ENCODE data around the gene SUGCT. TPM values are rescaled to one million over a fixed set of nuclear protein-coding genes. Genes with fewer than 3 reads are reported as not detected.
"Not testable (repeated sequence)": the region's sequence is repeated elsewhere in the genome, so short reads cannot be mapped to it uniquely, and the experiment has no call there.

The SUGCT gene
- total RNA-seq, 2 donors from 2014 or later = 0.74 to 1.3 TPM

DNA sequence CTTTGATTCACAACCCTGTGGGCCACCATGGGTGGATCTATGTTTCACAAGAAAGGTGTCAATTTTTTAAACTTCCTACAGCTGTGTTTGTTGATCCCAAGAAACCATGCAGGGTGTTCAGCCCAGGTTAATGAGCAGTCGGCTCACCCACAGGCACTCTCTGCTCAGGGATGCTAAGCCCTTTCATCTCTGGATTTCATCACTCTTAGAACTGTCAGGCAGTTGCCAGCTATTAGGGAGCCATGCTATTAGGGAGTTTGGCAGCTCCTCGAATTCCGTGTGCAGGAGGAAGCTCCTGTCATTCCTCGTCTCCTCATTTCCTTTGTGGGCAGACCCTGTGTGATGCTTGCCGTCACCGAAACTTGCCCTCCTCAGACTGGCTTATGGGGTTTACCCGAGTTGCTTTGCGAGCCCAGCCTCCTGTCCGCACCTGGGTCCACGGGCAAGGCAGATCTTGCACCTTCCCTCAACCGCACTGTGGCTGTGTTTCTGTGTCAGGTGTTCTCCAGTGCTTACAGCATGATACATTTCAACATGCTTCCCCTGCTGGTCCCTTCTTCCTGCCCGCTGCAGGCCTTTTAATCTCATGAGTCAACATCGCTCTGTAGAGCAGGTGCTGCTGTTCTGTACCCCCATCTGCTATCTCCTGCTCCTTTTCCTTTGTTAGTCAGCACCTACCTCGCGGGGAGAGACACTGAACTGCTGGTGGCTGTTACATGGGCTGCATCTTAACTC, 509.8 kb downstream of the SUGCT start:
- Mint-ChIP-seq H3K27me3 (peaks cover 0 to 2% of the 10 kb centered on the region in 2 donors), H3K36me3 (no peaks in the 10 kb centered on the region), H3K4me3 (no peak overlapping the region), H3K9me3 (peaks cover 3% of the 10 kb centered on the region), H3K27ac (no peak overlapping the region), H3K4me1 (ENCODE audit: low read depth in 2 of 2) (peaks cover 0 to 5% of the 10 kb centered on the region in 2 donors)
- DNase-seq (ENCODE audit: low spot score) (no peak), ATAC-seq (peak in 1 of 2 donors; percentile 48)

DNA sequence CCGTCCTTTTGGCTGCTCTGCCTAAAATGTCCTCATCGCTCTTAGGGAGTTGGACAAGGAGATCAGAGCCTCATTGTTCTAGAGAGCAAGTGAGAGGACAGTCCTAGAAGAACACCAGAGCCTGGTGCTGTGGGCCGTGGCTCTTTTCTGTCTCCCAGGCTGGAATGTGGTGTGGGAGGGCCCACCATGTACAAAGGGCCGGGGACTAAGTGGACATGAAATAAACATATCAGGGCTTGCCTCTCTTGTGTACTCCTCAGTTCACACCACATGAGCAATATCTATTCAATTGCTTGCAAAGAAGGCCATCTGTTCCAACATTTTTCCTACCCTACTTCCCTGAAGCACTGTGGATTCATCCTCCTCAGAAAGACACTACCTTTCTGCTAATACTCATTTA, 510.4 kb downstream of the SUGCT start:
- H3K27me3 Mint-ChIP-seq = peaks cover 0 to 2% of the 10 kb centered on the region in 2 donors
- peaks cover 3% of the 10 kb centered on the region for H3K9me3 Mint-ChIP-seq
- no peaks in the 10 kb centered on the region for H3K36me3 Mint-ChIP-seq
- H3K4me1 Mint-ChIP-seq (ENCODE audit: low read depth in 2 of 2) = peaks cover 0 to 5% of the 10 kb centered on the region in 2 donors
- H3K27ac Mint-ChIP-seq = no peak overlapping the region
- ATAC-seq = peak in 1 of 2 donors; percentile 55
- no peak for DNase-seq (ENCODE audit: low spot score)
- no peak overlapping the region for H3K4me3 Mint-ChIP-seq

- H3K27me3 Mint-ChIP-seq = peaks cover 0 to 2% of the 10 kb centered on the region in 2 donors
- H3K4me1 Mint-ChIP-seq (ENCODE audit: low read depth in 2 of 2) = peaks cover 0 to 5% of the 10 kb centered on the region in 2 donors
- ATAC-seq (no peak), DNase-seq (ENCODE audit: low spot score) (no peak)
- H3K27ac Mint-ChIP-seq = no peak overlapping the region
- H3K9me3 Mint-ChIP-seq = peaks cover 8% of the 10 kb centered on the region
- peaks cover 2% of the 10 kb centered on the region for H3K36me3 Mint-ChIP-seq
- no peak overlapping the region for H3K4me3 Mint-ChIP-seq
These were observed 511.9 kb downstream of the SUGCT start for GRCh38 chr7:40646717-40647116.

- Mint-ChIP-seq H3K27ac (no peak overlapping the region), H3K4me3 (no peak overlapping the region), H3K27me3 (peaks cover 0 to 2% of the 10 kb centered on the region in 2 donors), H3K36me3 (peaks cover 12% of the 10 kb centered on the region), H3K4me1 (ENCODE audit: low read depth in 2 of 2) (peaks cover 0 to 5% of the 10 kb centered on the region in 2 donors), H3K9me3 (peaks cover 9% of the 10 kb centered on the region)
- DNase-seq (ENCODE audit: low spot score) = no peak
- ATAC-seq = no peak
These were observed 512.9 kb downstream of the SUGCT start for GRCh38 chr7:40647719-40648118.

DNA sequence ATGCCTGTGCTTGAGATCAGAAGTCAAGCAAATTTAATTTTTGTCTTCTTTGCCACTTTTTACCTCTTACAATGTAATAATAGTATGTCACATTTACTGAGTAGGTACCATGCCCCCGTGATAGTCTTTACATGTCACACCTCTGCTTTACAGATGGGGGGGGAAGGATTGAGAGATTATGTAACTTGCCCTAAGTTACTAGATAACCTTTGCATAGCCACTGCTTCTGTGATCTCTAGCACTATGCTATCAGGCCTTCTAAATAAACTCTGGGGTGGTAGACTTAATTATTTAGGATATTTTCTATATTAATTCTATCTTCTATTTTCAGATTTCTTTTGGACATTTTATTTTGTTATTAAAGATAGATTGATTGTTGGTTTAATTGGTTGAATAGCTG, 514.4 kb downstream of the SUGCT start:
- Mint-ChIP-seq H3K27ac (no peak overlapping the region), H3K4me1 (ENCODE audit: low read depth in 2 of 2) (peaks cover 0 to 5% of the 10 kb centered on the region in 2 donors), H3K4me3 (no peak overlapping the region), H3K9me3 (peaks cover 12% of the 10 kb centered on the region), H3K27me3 (peaks cover 0 to 2% of the 10 kb centered on the region in 2 donors), H3K36me3 (peaks cover 16% of the 10 kb centered on the region)
- DNase-seq (ENCODE audit: low spot score) (no peak), ATAC-seq (no peak)

DNA sequence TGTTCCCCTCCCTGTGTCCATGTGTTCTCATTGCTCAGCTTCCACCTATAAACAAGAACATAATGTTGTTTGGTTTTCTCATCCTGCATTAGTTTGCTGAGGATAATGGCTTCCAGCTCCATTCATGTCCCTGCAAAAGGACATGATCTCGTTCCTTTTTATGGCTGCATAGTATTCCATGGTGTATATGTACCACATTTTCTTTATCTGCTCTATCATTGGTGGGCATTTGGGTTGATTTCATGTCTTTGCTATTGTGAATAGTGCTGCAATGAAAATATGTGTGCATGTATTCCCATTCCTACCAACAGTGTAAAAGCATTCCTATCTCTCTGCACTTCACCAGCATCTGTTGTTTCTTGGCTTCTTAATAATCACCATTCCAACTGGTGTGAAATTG, 516.1 kb downstream of the SUGCT start:
- not testable (repeated sequence) for H3K4me3 Mint-ChIP-seq; H3K4me1 Mint-ChIP-seq (ENCODE audit: low read depth in 2 of 2); H3K27ac Mint-ChIP-seq; DNase-seq (ENCODE audit: low spot score); H3K27me3 Mint-ChIP-seq; ATAC-seq
- Mint-ChIP-seq H3K9me3 (peaks cover 12% of the 10 kb centered on the region), H3K36me3 (peaks cover 16% of the 10 kb centered on the region)

DNA sequence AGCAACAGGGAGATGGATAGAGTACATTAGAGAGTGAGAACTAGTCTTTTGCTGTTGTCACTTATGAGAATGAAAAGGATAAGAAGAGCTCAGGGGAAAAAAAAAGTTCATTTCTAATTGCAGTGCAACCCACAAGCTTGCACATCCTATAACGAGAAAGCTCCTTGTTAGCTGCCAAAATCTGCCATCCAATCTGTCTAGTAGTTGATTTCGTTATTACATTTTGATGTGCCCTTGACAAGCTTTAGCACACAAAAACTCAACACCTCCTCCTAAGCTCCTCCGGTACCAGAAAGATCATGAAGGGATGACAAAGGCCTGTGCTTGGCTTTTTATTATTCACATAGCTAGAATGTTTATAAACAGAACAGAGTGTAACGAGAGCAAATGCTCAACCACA, 519.4 kb downstream of the SUGCT start:
- Mint-ChIP-seq H3K36me3 (peaks cover 16% of the 10 kb centered on the region), H3K4me1 (ENCODE audit: low read depth in 2 of 2) (no peaks in the 10 kb centered on the region), H3K4me3 (no peak overlapping the region), H3K9me3 (peaks cover 8% of the 10 kb centered on the region), H3K27ac (no peak overlapping the region), H3K27me3 (peaks cover 0 to 2% of the 10 kb centered on the region in 2 donors)
- DNase-seq (ENCODE audit: low spot score) (no peak), ATAC-seq (no peak)

DNA sequence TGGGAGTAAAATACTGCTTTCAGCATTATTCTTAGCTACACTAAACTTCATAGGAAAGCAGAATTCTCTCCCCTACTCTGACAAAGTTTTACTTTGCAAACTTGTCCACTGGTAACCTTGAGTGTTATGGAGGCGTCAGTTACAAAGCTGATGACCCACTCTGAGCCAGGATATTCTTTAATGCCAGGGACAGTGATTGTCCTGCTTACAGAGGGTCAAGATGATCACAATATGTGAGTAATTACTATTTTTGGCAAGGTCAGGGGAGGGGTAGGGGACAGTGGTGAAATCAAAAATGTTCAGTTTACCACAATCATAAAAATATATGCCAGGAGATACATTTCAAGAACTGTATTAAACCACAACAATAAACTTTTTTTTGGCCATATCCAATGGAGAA, 520.6 kb downstream of the SUGCT start:
- DNase-seq (ENCODE audit: low spot score) (no peak), ATAC-seq (no peak)
- peaks cover 16% of the 10 kb centered on the region for H3K36me3 Mint-ChIP-seq
- H3K4me3 Mint-ChIP-seq = no peak overlapping the region
- H3K27ac Mint-ChIP-seq = no peak overlapping the region
- H3K4me1 Mint-ChIP-seq (ENCODE audit: low read depth in 2 of 2) = no peaks in the 10 kb centered on the region
- H3K27me3 Mint-ChIP-seq = peaks cover 0 to 2% of the 10 kb centered on the region in 2 donors
- H3K9me3 Mint-ChIP-seq = peaks cover 8% of the 10 kb centered on the region

- H3K4me3 Mint-ChIP-seq = no peak overlapping the region
- H3K36me3 Mint-ChIP-seq = peaks cover 16% of the 10 kb centered on the region
- H3K27me3 Mint-ChIP-seq = peaks cover 0 to 2% of the 10 kb centered on the region in 2 donors
- no peak for ATAC-seq
- no peaks in the 10 kb centered on the region for H3K4me1 Mint-ChIP-seq (ENCODE audit: low read depth in 2 of 2)
- no peak for DNase-seq (ENCODE audit: low spot score)
- H3K9me3 Mint-ChIP-seq = peaks cover 4% of the 10 kb centered on the region
- no peak overlapping the region for H3K27ac Mint-ChIP-seq
These were observed 521.5 kb downstream of the SUGCT start for GRCh38 chr7:40656349-40656748.

DNA sequence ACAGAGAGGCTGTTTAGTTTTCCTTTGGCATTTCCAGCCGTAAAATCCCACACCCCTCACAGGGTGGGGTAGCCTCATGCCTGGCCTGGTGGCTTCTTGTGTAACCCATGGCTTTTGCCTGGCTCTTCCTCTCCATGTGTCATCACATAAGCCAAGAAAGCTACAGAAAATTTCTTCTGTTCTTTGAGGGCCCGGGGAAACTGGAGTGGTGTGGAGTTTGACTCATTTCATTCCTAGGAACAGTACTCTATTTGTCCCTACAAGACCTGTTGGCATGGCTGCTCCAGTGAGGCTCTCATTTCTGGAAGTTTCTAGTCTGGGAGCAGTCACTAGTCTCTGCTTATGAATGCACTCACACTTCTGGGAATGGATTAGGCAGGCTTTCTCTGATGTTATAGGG, 523.9 kb downstream of the SUGCT start:
- H3K27me3 Mint-ChIP-seq = peaks cover 0 to 2% of the 10 kb centered on the region in 2 donors
- H3K4me1 Mint-ChIP-seq (ENCODE audit: low read depth in 2 of 2) = no peaks in the 10 kb centered on the region
- ATAC-seq (no peak), DNase-seq (ENCODE audit: low spot score) (no peak)
- H3K4me3 Mint-ChIP-seq = no peak overlapping the region
- H3K27ac Mint-ChIP-seq = no peak overlapping the region
- H3K9me3 Mint-ChIP-seq = peaks cover 8% of the 10 kb centered on the region
- H3K36me3 Mint-ChIP-seq = no peaks in the 10 kb centered on the region

DNA sequence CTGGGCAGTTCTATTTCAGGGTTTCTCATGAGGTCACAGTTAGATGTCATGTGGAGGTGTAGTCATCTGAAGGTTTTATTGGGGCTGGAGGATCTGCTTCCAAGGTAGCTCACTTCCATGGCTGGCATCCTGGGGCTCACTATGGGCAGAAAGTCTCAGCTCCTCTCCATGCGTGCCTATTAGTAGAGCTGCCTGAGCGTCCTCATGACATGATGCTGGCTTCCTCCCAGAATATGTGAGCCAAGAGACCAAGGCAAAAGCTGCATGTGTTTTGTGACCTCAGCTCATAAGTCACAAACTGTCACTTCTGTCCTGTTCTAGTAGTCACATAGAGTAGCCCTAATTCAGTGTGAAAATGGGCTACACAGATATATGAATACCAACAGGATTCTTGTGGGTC, 524.4 kb downstream of the SUGCT start:
- no peak overlapping the region for H3K27ac Mint-ChIP-seq
- peaks cover 0 to 2% of the 10 kb centered on the region in 2 donors for H3K27me3 Mint-ChIP-seq
- H3K9me3 Mint-ChIP-seq = peaks cover 8% of the 10 kb centered on the region
- DNase-seq (ENCODE audit: low spot score) (no peak), ATAC-seq (no peak)
- H3K36me3 Mint-ChIP-seq = no peaks in the 10 kb centered on the region
- H3K4me3 Mint-ChIP-seq = no peak overlapping the region
- no peaks in the 10 kb centered on the region for H3K4me1 Mint-ChIP-seq (ENCODE audit: low read depth in 2 of 2)

DNA sequence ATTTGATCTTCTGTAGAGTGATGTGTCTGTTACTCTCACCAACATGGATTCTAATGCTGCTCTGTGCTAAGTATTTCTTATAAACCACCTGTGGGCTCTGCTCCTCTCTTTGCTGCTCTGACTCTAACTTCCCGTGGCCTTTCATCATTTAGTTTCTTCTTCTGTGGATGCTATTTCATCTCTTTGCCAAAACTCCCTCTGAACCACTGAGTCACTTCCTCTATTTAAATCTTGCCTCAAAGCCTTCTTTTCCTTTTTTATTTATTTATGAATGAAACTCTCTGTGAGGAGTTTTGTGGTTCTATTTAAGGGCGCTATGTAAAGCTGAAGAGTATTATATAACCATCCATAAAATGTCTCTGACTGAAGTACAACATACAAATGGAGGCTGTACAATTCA, 538.5 kb downstream of the SUGCT start:
- no peak overlapping the region for H3K4me3 Mint-ChIP-seq
- peaks cover 0 to 5% of the 10 kb centered on the region in 2 donors for H3K27me3 Mint-ChIP-seq
- peaks cover 11% of the 10 kb centered on the region for H3K9me3 Mint-ChIP-seq
- no peak overlapping the region for H3K27ac Mint-ChIP-seq
- no peak for ATAC-seq
- H3K4me1 Mint-ChIP-seq (ENCODE audit: low read depth in 2 of 2) = peaks cover 0 to 6% of the 10 kb centered on the region in 2 donors
- H3K36me3 Mint-ChIP-seq = no peaks in the 10 kb centered on the region
- no peak for DNase-seq (ENCODE audit: low spot score)

GRCh38 chr7:40674316-40674715, 539.5 kb downstream of the SUGCT start:
- Mint-ChIP-seq H3K36me3 (no peaks in the 10 kb centered on the region), H3K4me3 (no peak overlapping the region), H3K27me3 (peaks cover 0 to 5% of the 10 kb centered on the region in 2 donors), H3K4me1 (ENCODE audit: low read depth in 2 of 2) (peaks cover 0 to 6% of the 10 kb centered on the region in 2 donors), H3K27ac (no peak overlapping the region), H3K9me3 (peaks cover 11% of the 10 kb centered on the region)
- ATAC-seq (no peak), DNase-seq (ENCODE audit: low spot score) (no peak)

DNA sequence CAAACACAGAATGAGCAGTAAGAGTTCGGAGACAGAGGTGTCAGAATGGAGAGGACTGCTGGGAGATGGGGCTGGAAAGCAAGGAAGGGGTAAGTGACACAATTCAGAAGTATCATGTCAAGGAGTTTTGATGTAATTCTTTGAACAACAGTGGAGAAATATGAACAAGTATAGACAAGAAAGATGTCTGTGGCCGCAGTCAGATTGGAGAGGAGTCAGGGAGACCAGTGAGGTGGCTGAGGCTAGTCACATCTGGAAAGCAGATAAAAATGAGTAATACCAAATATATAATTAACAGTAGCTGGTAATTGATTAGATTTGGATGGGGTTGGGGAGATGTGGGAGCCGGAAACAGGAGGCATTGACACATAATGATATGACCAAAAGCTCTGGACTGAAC, 540.9 kb downstream of the SUGCT start:
- H3K4me1 Mint-ChIP-seq (ENCODE audit: low read depth in 2 of 2) = peaks cover 0 to 6% of the 10 kb centered on the region in 2 donors
- H3K36me3 Mint-ChIP-seq = no peaks in the 10 kb centered on the region
- DNase-seq (ENCODE audit: low spot score) = no peak
- H3K27ac Mint-ChIP-seq = no peak overlapping the region
- no peak overlapping the region for H3K4me3 Mint-ChIP-seq
- no peak for ATAC-seq
- peaks cover 0 to 5% of the 10 kb centered on the region in 2 donors for H3K27me3 Mint-ChIP-seq
- H3K9me3 Mint-ChIP-seq = peaks cover 16% of the 10 kb centered on the region

All from natural killer cell treated with Interleukin-12 subunit alpha and Interleukin-12 subunit beta and Interleukin-15 and Interleukin-18, amount 100 ng/mL, for 72 hours (primary cell).